ENCODE data around the gene ARHGAP31.

The ARHGAP31 gene

DNA sequence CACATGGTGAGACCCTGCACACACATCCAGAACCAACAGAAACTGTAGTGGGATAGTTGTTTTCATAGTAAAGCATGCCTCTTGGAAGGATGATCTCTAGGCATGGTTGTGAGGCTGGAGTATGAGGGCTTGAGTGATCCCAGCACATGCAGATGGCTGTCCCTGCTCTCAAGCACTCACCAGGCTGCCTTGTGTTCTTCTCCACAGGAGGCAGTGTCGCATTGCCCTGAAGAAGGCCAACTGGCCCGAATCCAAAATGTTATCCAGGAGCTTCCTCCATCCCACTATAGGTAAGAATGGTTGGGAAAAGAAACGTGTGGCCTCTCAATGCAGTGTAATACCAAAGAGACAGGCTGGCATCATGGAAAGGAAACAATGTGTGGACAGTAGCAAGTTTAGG lies 86.5 kb downstream of the ARHGAP31 start:
- no peak overlapping the region for H3K4me3 ChIP-seq (ENCODE audit: low read depth, low read length)
- POLR2A ChIA-PET, result no interaction called here
- no peak overlapping the region for H3K27ac ChIP-seq (ENCODE audit: extremely low read depth, low read depth, low read length)
- peaks cover 0 to 15% of the 10 kb centered on the region in 2 experiments; a peak in 1 of 3 replicates for H3K36me3 ChIP-seq (ENCODE audit: control insufficient read depth in 2 of 2, insufficient read depth in 1 of 2, low read length in 2 of 2)
- TF ChIP-seq ZIC2 (tag by site-specific recombination; IDR thresholded peaks at IDR 0.05) (peak; percentile 40), ZFP69B (tag by site-specific recombination; IDR thresholded peaks at IDR 0.05) (no peak)
- CTCF ChIA-PET, result interaction anchor here (0.6 to 0.7 kb wide), 2 partner anchors 32 to 454 kb away, joined by 3 to 4 read pairs; no protein-coding TSS in a partner anchor
- H3K9me3 ChIP-seq (ENCODE audit: control insufficient read depth, insufficient read depth, low read depth, low read length), result no peaks in the 10 kb centered on the region
- no peaks in the 10 kb centered on the region for H3K4me1 ChIP-seq (ENCODE audit: control insufficient read depth, insufficient read depth, low read length)

DNA sequence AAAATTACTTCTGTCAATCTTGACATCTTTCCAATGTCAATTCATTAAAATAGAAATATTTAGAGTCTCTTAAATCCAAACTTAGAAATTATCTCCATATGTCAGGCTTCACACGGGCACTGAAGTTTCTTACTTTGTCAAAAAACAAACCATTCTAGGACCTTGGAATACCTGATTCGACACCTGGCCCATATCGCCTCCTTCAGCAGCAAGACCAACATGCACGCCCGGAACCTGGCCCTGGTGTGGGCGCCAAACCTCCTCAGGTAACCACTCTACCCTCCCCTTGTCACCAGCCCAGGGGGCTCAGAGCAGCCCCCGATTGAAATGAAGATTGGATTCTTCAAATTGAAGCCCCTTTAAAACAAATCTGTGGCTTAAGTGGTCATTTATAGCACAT lies 88.0 kb downstream of the ARHGAP31 start:
- Histone ChIP-seq H3K36me3 (ENCODE audit: control insufficient read depth in 2 of 2, insufficient read depth in 1 of 2, low read length in 2 of 2) (peaks cover 0 to 15% of the 10 kb centered on the region in 2 experiments; a peak in 1 of 3 replicates), H3K27ac (ENCODE audit: extremely low read depth, low read depth, low read length) (no peak overlapping the region), H3K4me1 (ENCODE audit: control insufficient read depth, insufficient read depth, low read length) (no peaks in the 10 kb centered on the region), H3K9me3 (ENCODE audit: control insufficient read depth, insufficient read depth, low read depth, low read length) (no peaks in the 10 kb centered on the region), H3K4me3 (ENCODE audit: low read depth, low read length) (no peak overlapping the region)
- POLR2A ChIA-PET, result no interaction called here
- CTCF ChIA-PET, result no interaction called here
- TF ChIP-seq, protein P1, sequence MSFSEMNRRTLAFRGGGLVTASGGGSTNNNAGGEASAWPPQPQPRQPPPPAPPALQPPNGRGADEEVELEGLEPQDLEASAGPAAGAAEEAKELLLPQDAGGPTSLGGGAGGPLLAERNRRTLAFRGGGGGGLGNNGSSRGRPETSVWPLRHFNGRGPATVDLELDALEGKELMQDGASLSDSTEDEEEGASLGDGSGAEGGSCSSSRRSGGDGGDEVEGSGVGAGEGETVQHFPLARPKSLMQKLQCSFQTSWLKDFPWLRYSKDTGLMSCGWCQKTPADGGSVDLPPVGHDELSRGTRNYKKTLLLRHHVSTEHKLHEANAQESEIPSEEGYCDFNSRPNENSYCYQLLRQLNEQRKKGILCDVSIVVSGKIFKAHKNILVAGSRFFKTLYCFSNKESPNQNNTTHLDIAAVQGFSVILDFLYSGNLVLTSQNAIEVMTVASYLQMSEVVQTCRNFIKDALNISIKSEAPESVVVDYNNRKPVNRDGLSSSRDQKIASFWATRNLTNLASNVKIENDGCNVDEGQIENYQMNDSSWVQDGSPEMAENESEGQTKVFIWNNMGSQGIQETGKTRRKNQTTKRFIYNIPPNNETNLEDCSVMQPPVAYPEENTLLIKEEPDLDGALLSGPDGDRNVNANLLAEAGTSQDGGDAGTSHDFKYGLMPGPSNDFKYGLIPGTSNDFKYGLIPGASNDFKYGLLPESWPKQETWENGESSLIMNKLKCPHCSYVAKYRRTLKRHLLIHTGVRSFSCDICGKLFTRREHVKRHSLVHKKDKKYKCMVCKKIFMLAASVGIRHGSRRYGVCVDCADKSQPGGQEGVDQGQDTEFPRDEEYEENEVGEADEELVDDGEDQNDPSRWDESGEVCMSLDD (tag by site-specific recombination; IDR thresholded peaks at IDR 0.05), result no peak
- no peak for TF ChIP-seq SP7 (tag by site-specific recombination; IDR thresholded peaks at IDR 0.05)
- TF ChIP-seq, protein P2, sequence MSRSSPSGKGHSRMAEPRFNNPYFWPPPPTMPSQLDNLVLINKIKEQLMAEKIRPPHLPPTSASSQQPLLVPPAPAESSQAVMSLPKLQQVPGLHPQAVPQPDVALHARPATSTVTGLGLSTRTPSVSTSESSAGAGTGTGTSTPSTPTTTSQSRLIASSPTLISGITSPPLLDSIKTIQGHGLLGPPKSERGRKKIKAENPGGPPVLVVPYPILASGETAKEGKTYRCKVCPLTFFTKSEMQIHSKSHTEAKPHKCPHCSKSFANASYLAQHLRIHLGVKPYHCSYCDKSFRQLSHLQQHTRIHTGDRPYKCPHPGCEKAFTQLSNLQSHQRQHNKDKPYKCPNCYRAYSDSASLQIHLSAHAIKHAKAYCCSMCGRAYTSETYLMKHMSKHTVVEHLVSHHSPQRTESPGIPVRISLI (tag by site-specific recombination; IDR thresholded peaks at IDR 0.05), result no peak
- no peak for TF ChIP-seq ZEB2 (tag by site-specific recombination; IDR thresholded peaks at IDR 0.05)
- TF ChIP-seq, protein P3, sequence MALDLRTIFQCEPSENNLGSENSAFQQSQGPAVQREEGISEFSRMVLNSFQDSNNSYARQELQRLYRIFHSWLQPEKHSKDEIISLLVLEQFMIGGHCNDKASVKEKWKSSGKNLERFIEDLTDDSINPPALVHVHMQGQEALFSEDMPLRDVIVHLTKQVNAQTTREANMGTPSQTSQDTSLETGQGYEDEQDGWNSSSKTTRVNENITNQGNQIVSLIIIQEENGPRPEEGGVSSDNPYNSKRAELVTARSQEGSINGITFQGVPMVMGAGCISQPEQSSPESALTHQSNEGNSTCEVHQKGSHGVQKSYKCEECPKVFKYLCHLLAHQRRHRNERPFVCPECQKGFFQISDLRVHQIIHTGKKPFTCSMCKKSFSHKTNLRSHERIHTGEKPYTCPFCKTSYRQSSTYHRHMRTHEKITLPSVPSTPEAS (tag by site-specific recombination; IDR thresholded peaks at IDR 0.05), result no peak
- no peak for TF ChIP-seq ZNF660 (tag by site-specific recombination; IDR thresholded peaks at IDR 0.05)
- no peak for TF ChIP-seq MYNN (tag by site-specific recombination; IDR thresholded peaks at IDR 0.05; ENCODE audit: borderline replicate concordance)
- TF ChIP-seq, protein P4, sequence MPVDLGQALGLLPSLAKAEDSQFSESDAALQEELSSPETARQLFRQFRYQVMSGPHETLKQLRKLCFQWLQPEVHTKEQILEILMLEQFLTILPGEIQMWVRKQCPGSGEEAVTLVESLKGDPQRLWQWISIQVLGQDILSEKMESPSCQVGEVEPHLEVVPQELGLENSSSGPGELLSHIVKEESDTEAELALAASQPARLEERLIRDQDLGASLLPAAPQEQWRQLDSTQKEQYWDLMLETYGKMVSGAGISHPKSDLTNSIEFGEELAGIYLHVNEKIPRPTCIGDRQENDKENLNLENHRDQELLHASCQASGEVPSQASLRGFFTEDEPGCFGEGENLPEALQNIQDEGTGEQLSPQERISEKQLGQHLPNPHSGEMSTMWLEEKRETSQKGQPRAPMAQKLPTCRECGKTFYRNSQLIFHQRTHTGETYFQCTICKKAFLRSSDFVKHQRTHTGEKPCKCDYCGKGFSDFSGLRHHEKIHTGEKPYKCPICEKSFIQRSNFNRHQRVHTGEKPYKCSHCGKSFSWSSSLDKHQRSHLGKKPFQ (tag by site-specific recombination; IDR thresholded peaks at IDR 0.05), result no peak
- TF ChIP-seq, protein P5, sequence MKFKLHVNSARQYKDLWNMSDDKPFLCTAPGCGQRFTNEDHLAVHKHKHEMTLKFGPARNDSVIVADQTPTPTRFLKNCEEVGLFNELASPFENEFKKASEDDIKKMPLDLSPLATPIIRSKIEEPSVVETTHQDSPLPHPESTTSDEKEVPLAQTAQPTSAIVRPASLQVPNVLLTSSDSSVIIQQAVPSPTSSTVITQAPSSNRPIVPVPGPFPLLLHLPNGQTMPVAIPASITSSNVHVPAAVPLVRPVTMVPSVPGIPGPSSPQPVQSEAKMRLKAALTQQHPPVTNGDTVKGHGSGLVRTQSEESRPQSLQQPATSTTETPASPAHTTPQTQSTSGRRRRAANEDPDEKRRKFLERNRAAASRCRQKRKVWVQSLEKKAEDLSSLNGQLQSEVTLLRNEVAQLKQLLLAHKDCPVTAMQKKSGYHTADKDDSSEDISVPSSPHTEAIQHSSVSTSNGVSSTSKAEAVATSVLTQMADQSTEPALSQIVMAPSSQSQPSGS (tag by site-specific recombination; IDR thresholded peaks at IDR 0.05; ENCODE audit: low read depth), result no peak
- no peak for TF ChIP-seq ZXDB (tag by site-specific recombination; IDR thresholded peaks at IDR 0.05)

DNA sequence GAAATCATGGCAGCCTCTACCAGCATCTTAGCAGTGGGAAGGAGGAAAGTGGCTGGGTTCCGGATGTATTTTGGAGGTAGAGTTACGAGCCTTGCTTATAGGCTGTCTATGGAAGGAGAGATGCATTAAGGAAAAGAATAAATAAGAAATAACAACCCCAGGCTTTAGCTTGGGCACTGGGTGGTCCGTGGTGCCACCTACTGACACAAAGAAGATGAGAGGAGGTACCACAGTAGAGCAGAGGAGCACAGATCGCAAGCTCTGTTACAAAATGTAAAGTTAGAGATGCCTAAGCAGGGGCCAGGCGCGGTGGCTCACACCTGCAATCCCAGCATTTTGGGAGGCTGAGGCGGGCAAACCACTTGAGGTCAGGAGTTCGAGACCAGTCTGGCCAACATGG lies 94.4 kb downstream of the ARHGAP31 start:
- POLR2A ChIA-PET, result no interaction called here
- TF ChIP-seq FEZF1 (tag by site-specific recombination; IDR thresholded peaks at IDR 0.05), result no peak
- no peak for TF ChIP-seq ZBTB48 (tag by site-specific recombination; IDR thresholded peaks at IDR 0.05)
- TF ChIP-seq SETDB1 (IDR thresholded peaks at IDR 0.05; ENCODE audit: insufficient read length, low read length), result no peak
- no peak for TF ChIP-seq ZNF10 (tag by site-specific recombination; IDR thresholded peaks at IDR 0.05)
- no peak for TF ChIP-seq ZNF350 (tag by site-specific recombination; IDR thresholded peaks at IDR 0.05)
- TF ChIP-seq ZNF366 (tag by site-specific recombination; conservative IDR thresholded peaks at IDR 0.05), result no peak
- no peak for TF ChIP-seq ZNF76 (tag by site-specific recombination; IDR thresholded peaks at IDR 0.05; ENCODE audit: borderline replicate concordance, low read depth)
- TF ChIP-seq ZNF558 (tag by site-specific recombination; IDR thresholded peaks at IDR 0.05), result no peak
- no peak for TF ChIP-seq ZEB2 (tag by site-specific recombination; IDR thresholded peaks at IDR 0.05)
- TF ChIP-seq MYNN (tag by site-specific recombination; IDR thresholded peaks at IDR 0.05; ENCODE audit: borderline replicate concordance), result no peak
- TF ChIP-seq, protein P4 (tag by site-specific recombination; IDR thresholded peaks at IDR 0.05), result no peak
- no peak for TF ChIP-seq ZNF324 (tag by site-specific recombination; IDR thresholded peaks at IDR 0.05)
- no peak for TF ChIP-seq HOXA7 (CRISPR knock-in tag; IDR thresholded peaks at IDR 0.05; ENCODE audit: borderline replicate concordance)

More for the DNA sequence above, 94.4 kb downstream of the ARHGAP31 start:
- CTCF ChIA-PET, result no interaction called here
- Histone ChIP-seq H3K4me1 (ENCODE audit: control insufficient read depth, insufficient read depth, low read length) (no peaks in the 10 kb centered on the region), H3K27ac (ENCODE audit: extremely low read depth, low read depth, low read length) (no peak overlapping the region), H3K4me3 (ENCODE audit: low read depth, low read length) (no peak overlapping the region), H3K9me3 (ENCODE audit: control insufficient read depth, insufficient read depth, low read depth, low read length) (no peaks in the 10 kb centered on the region), H3K36me3 (ENCODE audit: control insufficient read depth in 2 of 2, insufficient read depth in 1 of 2, low read length in 2 of 2) (peaks cover 0 to 25% of the 10 kb centered on the region in 2 experiments; a peak in 1 of 3 replicates)
